HepG2 (cell line): ENCODE results near the gene KCNS1. TPM values are rescaled to one million over a fixed set of nuclear protein-coding genes. Genes with fewer than 3 reads are reported as not detected.

ENCODE experiments used
- ATAC-seq: fragments of 200-7000 bp; cut with Tn5 transposase; 3 replicates; pipeline ENCODE4 v1.9.1; 2020; ENCODE audit warnings: mild to moderate bottlenecking, moderate library complexity
- BruUV-seq: library from RNA; stranded (reverse); fragments of 400-500 nt; replicated peaks from 2 replicates; lab custom pipeline; 2021; lab: Mats Ljungman, UMichigan
- CTCF ChIA-PET: fragments of 300-600 bp; formaldehyde crosslinking; extraction: SDS; loops from one replicate; lab custom pipeline; 2021; ENCODE audit warnings: low total read pairs, inconsistent platforms, low intra/inter-chr PET ratio; lab: Yijun Ruan, JAX
- POLR2A ChIA-PET: fragments of 350-600 bp; sonication (Branson Sonifier 250); formaldehyde crosslinking; loops from one replicate; lab custom pipeline; 2020; ENCODE audit warnings: antibody characterized with exemption, inconsistent platforms; lab: Yijun Ruan, JAX
- DNase-seq: peaks from one replicate; pipeline ENCODE4 v3.0.0-alpha.2; 2015; ENCODE audit warnings: low spot score
- FAIRE-seq: peaks from 3 replicates; lab custom pipeline; 2011; peaks lifted over from hg19 to GRCh38; lab: Jason Lieb, UNC
- H2AFZ ChIP-seq: one replicate; pipeline ENCODE4 v1.6.1; 2011; ENCODE audit warnings: low read length, inconsistent platforms
- H3K27ac ChIP-seq: fragments of 300-600 bp; 3 replicates; pipeline ENCODE4 v1.8.0; 2011; ENCODE audit warnings: mixed run types, mild to moderate bottlenecking, mixed read lengths, low read length, inconsistent platforms; ENCODE audit not compliant: insufficient read depth; ENCODE audit errors: extremely low read length
- H3K27me3 ChIP-seq, 2 experiments: fragments of 200-600 bp in 1 of 2; 2 replicates in 1 of 2; 3 replicates in 1 of 2; pipeline versions ENCODE4 v1.6.0 to v1.8.0; 2011; ENCODE audit warnings: low read length in 2 of 2, mild to moderate bottlenecking in 2 of 2, moderate library complexity in 2 of 2, inconsistent platforms in 1 of 2; ENCODE audit not compliant: insufficient read depth in 2 of 2, control insufficient read depth in 1 of 2
- H3K36me3 ChIP-seq, 2 experiments: fragments of 200-600 bp in 1 of 2; replicated peaks in 1 of 2; 2 replicates in 1 of 2; 3 replicates in 1 of 2; pipeline versions ENCODE4 v1.5.1 to v1.8.0; 2011; ENCODE audit warnings: low read length in 2 of 2, inconsistent platforms in 1 of 2; ENCODE audit not compliant: insufficient read depth in 2 of 2, control insufficient read depth in 1 of 2
- H3K4me1 ChIP-seq: 2 replicates; pipeline ENCODE4 v1.5.1; 2012; ENCODE audit warnings: low read length, inconsistent platforms; ENCODE audit not compliant: insufficient read depth
- H3K4me2 ChIP-seq: 2 replicates; pipeline ENCODE4 v1.6.0; 2011; ENCODE audit warnings: low read depth, low read length, inconsistent platforms
- H3K4me3 ChIP-seq, 3 experiments: fragments of 200-600 bp in 1 of 3; sonication (generic), shearing (Covaris generic) in 1 of 3; replicated peaks in 1 of 3; 2 replicates each; pipeline ENCODE4 v1.5.1; 2011 to 2016; ENCODE audit warnings: low read length in 3 of 3, inconsistent platforms in 2 of 3, low read depth in 2 of 3, mild to moderate bottlenecking in 2 of 3, control low read depth in 1 of 3, mixed read lengths in 1 of 3; ENCODE audit not compliant: insufficient read depth in 1 of 3
- H3K79me2 ChIP-seq: one replicate; pipeline ENCODE4 v1.6.1; 2011; ENCODE audit warnings: low read length, inconsistent platforms; ENCODE audit not compliant: insufficient read depth
- H3K9ac ChIP-seq: 2 replicates; pipeline ENCODE4 v1.6.0; 2011; ENCODE audit warnings: mild to moderate bottlenecking, low read depth, low read length, inconsistent platforms; ENCODE audit not compliant: insufficient read depth
- H3K9me3 ChIP-seq: 2 replicates; pipeline ENCODE4 v1.5.1; 2012; ENCODE audit warnings: mild to moderate bottlenecking, low read length
- H4K20me1 ChIP-seq: 2 replicates; pipeline ENCODE4 v1.6.0; 2011; ENCODE audit warnings: inconsistent platforms, mild to moderate bottlenecking, low read length, moderate library complexity; ENCODE audit not compliant: insufficient read depth
- ATF7 ChIP-seq, 2 experiments: fragments of 450-650 bp in 1 of 2; sonication (generic) in 1 of 2; formaldehyde crosslinking in 1 of 2; IDR thresholded peaks; 2 replicates each; pipeline versions ENCODE4 v1.4.0 to v1.6.1; 2016 to 2020; ENCODE audit warnings: antibody characterized with exemption in 1 of 2, mild to moderate bottlenecking in 1 of 2, missing genetic modification reagents in 1 of 2
- MNT ChIP-seq: fragments of 450-650 bp; IDR thresholded peaks from 2 replicates; pipeline ENCODE4 v1.6.1; 2016
- NONO ChIP-seq, 2 experiments: fragments of 450-650 bp in 1 of 2; sonication (generic) in 1 of 2; formaldehyde crosslinking in 1 of 2; IDR thresholded peaks in 1 of 2; conservative IDR thresholded peaks in 1 of 2; 2 replicates each; pipeline versions ENCODE4 v1.6.1 to v1.8.0; 2017 to 2022; ENCODE audit warnings: mild to moderate bottlenecking in 1 of 2, missing genetic modification reagents in 1 of 2, moderate library complexity in 1 of 2
- SIX4 ChIP-seq: sonication (generic); formaldehyde crosslinking; IDR thresholded peaks from 2 replicates; pipeline ENCODE4 v1.4.0; 2020; ENCODE audit warnings: missing genetic modification reagents
- ZMYM3 ChIP-seq: sonication (generic); formaldehyde crosslinking; IDR thresholded peaks from 2 replicates; pipeline ENCODE4 v1.5.1; 2020; ENCODE audit warnings: mild to moderate bottlenecking, missing genetic modification reagents
- ZNF629 ChIP-seq: sonication (generic); formaldehyde crosslinking; conservative IDR thresholded peaks from 2 replicates; pipeline ENCODE4 v1.5.0; 2020; ENCODE audit warnings: missing genetic modification reagents
- WGBS: methylation state at CpG from one replicate; pipeline ENCODE4 v1.1.6; 2017; ENCODE audit warnings: low lambda C conversion rate; 5-methylcytosine and 5-hydroxymethylcytosine counted together
- in situ Hi-C: cut with HindIII; loops from 2 replicates; pipeline ENCODE4 v1.10.0; 2017; ENCODE audit warnings: low pct_unique_long_range_greater_than_20kb; ENCODE audit not compliant: extremely low pct_ligation_motif_present
- intact Hi-C: fragments of 100-400 bp; cut with micrococcal nuclease; formaldehyde crosslinking; loops from one replicate; pipeline ENCODE4 v1.10.0; 2022; ENCODE audit not compliant: unreplicated experiment
- polyA plus RNA-seq, 8 experiments: library from polyadenylated mRNA; depleted of rRNA in 3 of 8; stranded (reverse) in 7 of 8; unstranded in 1 of 8; fragments of >200 nt; fragmentation: Illumina TruSeq in 4 of 8; extraction: Trizol in 4 of 8; gene quantifications; 2 replicates each; pipeline versions ENCODE4 v1.2.1 to v1.2.3, GENCODE V29; 2011 to 2016; ENCODE audit warnings: low read depth in 4 of 8, missing spikeins in 1 of 8, mixed read lengths in 1 of 8; ENCODE audit not compliant: insufficient read depth in 1 of 8
- total RNA-seq, 5 experiments: library from RNA; depleted of rRNA; stranded (reverse); fragments of >200 nt; fragmentation: Illumina TruSeq; extraction: Trizol; gene quantifications; 2 replicates each; pipeline ENCODE4 v1.2.3, GENCODE V29; 2016; ENCODE audit warnings: low read depth in 1 of 5

KCNS1 gene
- total and polyA plus RNA-seq, 2 of the 13 experiments (the other 11 are each of a cell fraction or from before 2014, with no cell fraction given) = 0.03 TPM; not detected in 1

- FAIRE-seq (no peak), DNase-seq (no peak), ATAC-seq (no peak; the same call in 2 of the 3 replicates)
- H4K20me1 ChIP-seq = no peaks in the 10 kb centered on the region
- no peak within 1 kb of the TSS for H3K9ac ChIP-seq
- no peak within 1 kb of the TSS for H3K27ac ChIP-seq
- no peaks in the 10 kb centered on the region for H3K9me3 ChIP-seq
- H3K4me2 ChIP-seq = no peak within 1 kb of the TSS
- H3K27me3 ChIP-seq = peaks cover 10 to 35% of the 10 kb centered on the region in 2 experiments; a peak in 2 of 5 replicates
- no peak within 1 kb of the TSS for H2AFZ ChIP-seq
- peaks cover 7% of the 10 kb centered on the region for H3K4me1 ChIP-seq
- no peaks in the 10 kb centered on the region for H3K36me3 ChIP-seq
- TF ChIP-seq MNT (peak; percentile 82), SIX4 (CRISPR knock-in tag) (no peak), NONO (IDR thresholded peaks at IDR 0.05) (no peak), NONO (CRISPR knock-in tag; conservative IDR thresholded peaks at IDR 0.05) (0 out of 2 replicates have a peak, but pooled peaks have one; percentile 27)
- POLR2A ChIA-PET = no interaction called here
- CTCF ChIA-PET = no interaction called here
- no TSS peak for BruUV-seq
- intact Hi-C loops (loop anchor here (5.0 kb wide), 1 partner anchor 102 kb away; no protein-coding TSS in a partner anchor), in situ Hi-C loops (no loop called here)
- H3K79me2 ChIP-seq = no peaks in the 10 kb centered on the region
- no peak within 1 kb of the TSS for H3K4me3 ChIP-seq
- WGBS = 16% methylated on average over 16 of the region's 16 CpGs
These were observed 13.8 kb upstream of the KCNS1 start, which contains the start of gene WFDC5 for GRCh38 chr20:45114465-45115385. Gene WFDC5 (minus strand): TSS chr20:45115174. CDS start chr20:45115083, 91 bp downstream.

- 4% methylated on average over 3 of the region's 3 CpGs for WGBS
- H3K27ac ChIP-seq = no peak overlapping the region
- H4K20me1 ChIP-seq = no peaks in the 10 kb centered on the region
- DNase-seq = no peak
- no TSS peak for BruUV-seq
- H3K9me3 ChIP-seq = no peaks in the 10 kb centered on the region
- H3K4me2 ChIP-seq = no peak overlapping the region
- no peak for ATAC-seq
- peaks cover 10 to 35% of the 10 kb centered on the region in 2 experiments; a peak in 2 of 5 replicates for H3K27me3 ChIP-seq
- H3K79me2 ChIP-seq = no peaks in the 10 kb centered on the region
- no peaks in the 10 kb centered on the region for H3K36me3 ChIP-seq
- peaks cover 10% of the 10 kb centered on the region for H3K4me1 ChIP-seq
- intact Hi-C loops = loop anchor here (5.0 kb wide), 1 partner anchor 102 kb away; no protein-coding TSS in a partner anchor
- TF ChIP-seq ZNF629 (CRISPR knock-in tag) (peak; percentile 96), ATF7 (IDR thresholded peaks at IDR 0.05) (no peak), ATF7 (CRISPR knock-in tag; IDR thresholded peaks at IDR 0.05) (no peak), ZMYM3 (CRISPR knock-in tag) (peak; percentile 74)
- no peak overlapping the region for H2AFZ ChIP-seq
- POLR2A ChIA-PET = no interaction called here
- in situ Hi-C loops = no loop called here
- CTCF ChIA-PET = no interaction called here
- H3K9ac ChIP-seq = no peak overlapping the region
- no peak for FAIRE-seq
- H3K4me3 ChIP-seq = no peak overlapping the region
These were observed 12.9 kb upstream of the KCNS1 start for GRCh38 chr20:45113865-45114264.
